GM12892 (cell line): ENCODE measurements around the gene TYW3.

Source experiments
- POLR2A ChIP-seq: IDR thresholded peaks from 2 replicates; pipeline ENCODE4 v1.6.1; 2011; ENCODE audit warnings: low read depth, low read length, control low read depth
- POLR2AphosphoS5 ChIP-seq: IDR thresholded peaks from 2 replicates; pipeline ENCODE4 v1.6.1; 2011; ENCODE audit warnings: low read depth, low read length, control low read depth

DNA sequence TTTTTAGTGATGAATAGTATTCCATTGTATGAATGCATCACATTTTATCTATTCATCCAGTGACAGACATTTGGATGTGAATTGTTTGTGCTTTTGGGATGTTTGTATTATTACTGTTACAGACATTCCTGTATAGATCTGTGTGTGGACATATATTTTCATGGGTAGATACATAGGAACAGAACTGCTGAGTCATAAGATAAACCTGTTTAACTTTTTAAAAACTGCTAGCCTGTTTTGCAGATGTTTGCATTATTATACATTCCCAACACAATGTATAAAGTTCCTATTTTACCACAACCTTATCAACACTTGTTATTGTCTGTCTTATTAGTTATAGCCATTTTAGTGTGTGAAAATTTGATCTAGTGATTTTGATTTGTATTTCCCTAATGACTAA is 46.8 kb downstream of the TYW3 start:
- TF ChIP-seq POLR2AphosphoS5 (no peak), POLR2A (no peak)
